Ovary (tissue), 9 donors: ENCODE results near the gene GPER1. TPM values are rescaled to one million over a fixed set of nuclear protein-coding genes. Genes with fewer than 3 reads are reported as not detected.
"Not testable (repeated sequence)": the region's sequence is repeated elsewhere in the genome, so short reads cannot be mapped to it uniquely, and the experiment has no call there.

Source experiments
- DNase-seq, 5 donors: peaks; one replicate each; pipeline ENCODE4 v3.0.0-alpha.2; 2019 to 2020
- H3K27ac ChIP-seq, 2 donors: fragments of 200-600 bp; one replicate each; pipeline versions ENCODE4 v1.5.1 to v1.8.0; 2019 to 2022
- H3K27me3 ChIP-seq: fragments of 200-600 bp; one replicate; pipeline ENCODE4 v1.8.0; 2022
- H3K36me3 ChIP-seq: fragments of 200-600 bp; sonication (generic); one replicate; pipeline ENCODE4 v1.5.1; 2019
- H3K4me1 ChIP-seq: one replicate; pipeline ENCODE4 v1.8.1; 2013; ENCODE audit warnings: mild to moderate bottlenecking, moderate library complexity; ENCODE audit not compliant: insufficient read depth
- H3K4me3 ChIP-seq: fragments of 200-600 bp; sonication (generic); one replicate; pipeline ENCODE4 v1.5.1; 2017
- H3K9me3 ChIP-seq, 2 donors: fragments of 200-600 bp in 1 of 2; sonication (generic) in 1 of 2; one replicate each; pipeline versions ENCODE4 v1.5.1 to v1.8.1; 2013 to 2019; ENCODE audit warnings: mild to moderate bottlenecking in 1 of 2, moderate library complexity in 1 of 2
- CTCF ChIP-seq, 3 donors: fragments of 450-650 bp in 2 of 3; fragments of 200-600 bp in 1 of 3; IDR thresholded peaks; one replicate each; pipeline versions ENCODE4 v1.5.1 to v1.8.0; 2016 to 2022; ENCODE audit warnings: antibody characterized with exemption in 3 of 3, mild to moderate bottlenecking in 1 of 3
- EP300 ChIP-seq: sonication (generic); formaldehyde crosslinking; IDR thresholded peaks from one replicate; pipeline ENCODE4 v1.6.1; 2017; ENCODE audit warnings: antibody characterized with exemption
- POLR2A ChIP-seq: fragments of 450-650 bp; IDR thresholded peaks from one replicate; pipeline ENCODE4 v1.6.1; 2017; ENCODE audit warnings: antibody characterized with exemption, mild to moderate bottlenecking, moderate library complexity
- WGBS, 3 donors: extraction: QIAGEN DNeasy Blood & Tissue Kit in 1 of 3; methylation state at CpG; one replicate each; pipeline versions ENCODE4 v1.1.5 to v1.1.7; 2013 to 2017; 5-methylcytosine and 5-hydroxymethylcytosine counted together
- intact Hi-C, 4 donors: fragments of 100-400 bp; cut with DNase I; formaldehyde crosslinking; loops; one replicate each; pipeline versions ENCODE4 v1.11.0 to v1.15.1; 2022 to 2023
- polyA plus RNA-seq, 2 donors: library from polyadenylated mRNA; stranded (reverse); fragments of 200-250 nt in 1 of 2; fragments of 350-450 nt in 1 of 2; fragmentation: Illumina TruSeq in 1 of 2; extraction: RNeasy Lipid Tissue Mini Kit (QIAGEN cat#74804) in 1 of 2; gene quantifications; one replicate each; pipeline ENCODE4 v1.2.3, GENCODE V29; 2013 to 2014
- total RNA-seq, 7 donors: library from RNA; depleted of rRNA in 2 of 7; stranded (reverse); fragments of >200 nt in 2 of 7; fragmentation: NEBNext Ultra II Directional in 3 of 7; extraction: Animal tissue kit (Norgen Biotek cat#: 25700) in 3 of 7; gene quantifications; one replicate each; pipeline versions ENCODE4 v1.1.0 to v1.2.4, GENCODE V29; 2016 to 2023
- donor health status: DM: no; HTN: no; CAD: no; lungs with moderate emphysema.
- donor health status: DM: no; HTN: no; CAD: no.
- donor health status: Bipolar disorder and iron deficiency.
- donor health status: DM: yes; HTN: yes; CAD: no.
- donor health status: DM: no; HTN: no; CAD: no.
- donor health status: DM: yes; HTN: yes; CAD: no.

Gene GPER1
- total and polyA plus RNA-seq, 9 donors = 0.48 to 7.5 (median 2.9) TPM

DNA sequence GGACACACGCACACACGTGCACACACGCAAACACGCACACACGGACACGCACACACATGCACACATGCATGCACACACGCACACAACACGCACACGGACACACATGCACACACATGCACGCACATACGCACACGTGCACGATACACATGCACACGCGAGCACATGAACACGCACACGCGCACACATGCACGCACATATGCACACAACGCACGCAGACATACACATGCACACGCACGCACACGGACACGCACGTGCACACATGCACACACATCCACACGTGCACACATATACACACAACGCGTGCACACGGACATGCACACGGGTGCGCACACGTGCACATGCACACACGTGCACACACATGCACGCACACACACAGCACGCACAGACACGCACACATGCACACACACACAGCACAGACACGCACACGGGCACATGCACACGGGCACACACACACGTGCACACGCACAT is 17.3 kb upstream of the GPER1 start:
- H3K4me3 ChIP-seq = no peak overlapping the region
- H3K9me3 ChIP-seq = no peaks in the 10 kb centered on the region
- no peaks in the 10 kb centered on the region for H3K36me3 ChIP-seq
- 90 to 95% (median 90%) methylated on average over 42 of the region's 42 CpGs for WGBS, 3 donors
- DNase-seq = no peak
- no peak overlapping the region for H3K27ac ChIP-seq
- intact Hi-C loops = no loop called here
- H3K27me3 ChIP-seq = no peaks in the 10 kb centered on the region
- peaks cover 4% of the 10 kb centered on the region for H3K4me1 ChIP-seq
- TF ChIP-seq POLR2A = no peak
- TF ChIP-seq EP300 = no peak
- TF ChIP-seq CTCF (IDR thresholded peaks at IDR 0.05) = no peak

- no peaks in the 10 kb centered on the region for H3K27me3 ChIP-seq
- no peak for DNase-seq
- WGBS, 3 donors = 92 to 95% (median 94%) methylated on average over 9 to 19 of the region's 19 CpGs
- TF ChIP-seq POLR2A (no peak), EP300 (no peak), CTCF (IDR thresholded peaks at IDR 0.05) (no peak)
- H3K27ac ChIP-seq = no peak overlapping the region
- no peaks in the 10 kb centered on the region for H3K36me3 ChIP-seq
- peaks cover 8% of the 10 kb centered on the region for H3K4me1 ChIP-seq
- intact Hi-C loops = no loop called here
- H3K4me3 ChIP-seq = no peak overlapping the region
- no peaks in the 10 kb centered on the region for H3K9me3 ChIP-seq
Observed at GRCh38 chr7:1071731-1072254, 16.1 kb upstream of the GPER1 start.

DNA sequence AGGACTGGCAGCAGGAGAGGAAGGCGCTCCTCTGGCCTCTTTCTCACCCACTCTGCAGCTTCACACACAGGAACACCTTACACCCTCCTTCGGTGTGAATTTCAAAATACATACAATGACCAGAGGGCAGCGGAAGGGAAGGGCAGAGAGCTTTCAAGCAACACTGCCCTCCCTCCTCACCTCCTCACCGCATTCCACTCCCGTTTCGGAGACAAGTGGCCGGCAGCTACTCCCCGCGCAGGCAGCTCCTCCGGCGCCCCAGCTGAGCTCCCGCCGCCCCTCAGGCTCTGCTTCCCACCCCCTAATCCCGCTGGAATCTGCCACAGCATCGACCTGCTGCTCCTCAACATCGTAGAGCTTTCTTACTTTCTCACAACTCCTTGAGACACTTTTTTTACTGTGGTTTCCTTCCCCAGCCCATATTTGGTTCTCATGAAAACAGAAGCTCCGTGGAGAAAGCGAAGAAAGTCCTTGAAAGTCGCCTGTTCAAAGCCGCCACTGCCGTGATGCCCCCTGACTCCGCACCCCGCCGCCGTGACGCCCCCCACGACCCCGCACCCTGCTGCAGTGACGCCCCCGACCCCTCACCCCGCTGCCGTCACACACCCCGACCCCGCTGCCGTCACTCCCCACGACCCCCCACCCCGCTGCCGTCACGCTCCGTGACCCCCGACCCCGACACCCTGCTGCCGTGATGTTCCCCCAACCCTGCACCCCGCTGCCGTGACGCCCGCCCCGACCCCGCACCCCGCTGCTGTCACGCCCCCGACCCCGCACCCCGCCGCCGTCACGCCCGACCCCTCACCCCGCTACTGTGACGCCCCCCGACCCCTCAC is 14.6 kb upstream of the GPER1 start:
- peaks cover 8% of the 10 kb centered on the region for H3K4me1 ChIP-seq
- H3K9me3 ChIP-seq = no peaks in the 10 kb centered on the region
- DNase-seq = no peak
- no peaks in the 10 kb centered on the region for H3K36me3 ChIP-seq
- H3K27me3 ChIP-seq = no peaks in the 10 kb centered on the region
- 33 to 53% (median 44%) methylated on average over 41 to 57 of the region's 61 CpGs for WGBS, 3 donors
- H3K4me3 ChIP-seq = no peak overlapping the region
- TF ChIP-seq EP300 (no peak), POLR2A (no peak), CTCF (IDR thresholded peaks at IDR 0.05) (no peak)
- no peak overlapping the region for H3K27ac ChIP-seq
- intact Hi-C loops = no loop called here

DNA sequence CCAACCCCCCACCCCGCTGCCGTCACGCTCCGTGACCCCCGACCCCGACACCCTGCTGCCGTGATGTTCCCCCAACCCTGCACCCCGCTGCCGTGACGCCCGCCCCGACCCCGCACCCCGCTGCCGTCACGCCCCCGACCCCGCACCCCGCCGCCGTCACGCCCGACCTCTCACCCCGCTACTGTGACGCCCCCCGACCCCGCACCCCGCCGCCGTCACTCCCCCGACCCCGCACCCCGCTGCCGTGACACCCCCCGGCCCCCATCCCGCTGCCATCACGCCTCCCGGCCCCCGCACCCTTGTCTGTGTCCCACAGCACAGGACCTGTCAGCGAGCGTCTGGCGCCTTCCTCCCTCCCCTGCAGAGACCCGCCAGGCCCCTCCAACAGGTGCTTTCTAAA is 13.9 kb upstream of the GPER1 start:
- 81 to 92% (median 88%) methylated on average over 2 to 43 of the region's 43 CpGs for WGBS, 3 donors
- intact Hi-C loops = not testable (repeated sequence)

More for the DNA sequence above, 13.9 kb upstream of the GPER1 start:
- H3K36me3 ChIP-seq, H3K27ac ChIP-seq, H3K27me3 ChIP-seq, H3K4me3 ChIP-seq, H3K4me1 ChIP-seq, DNase-seq, H3K9me3 ChIP-seq: not testable (repeated sequence)
